Heart left ventricle (tissue), 13 donors: ENCODE data around the gene BATF.

Source experiments
- CTCF ChIP-seq, 12 donors: fragments of 200-600 bp; sonication (generic) in 4 of 12; IDR thresholded peaks; one replicate each; pipeline versions ENCODE4 v1.5.0 to v1.8.0; 2018 to 2022; ENCODE audit warnings: antibody characterized with exemption in 12 of 12, mild to moderate bottlenecking in 5 of 12
- POLR2A ChIP-seq, 2 donors: fragments of 450-650 bp; IDR thresholded peaks; one replicate each; pipeline ENCODE4 v1.6.1; 2017; ENCODE audit warnings: antibody characterized with exemption in 2 of 2, mild to moderate bottlenecking in 2 of 2, moderate library complexity in 2 of 2
- donor health status: ischemic (EF 13 %, LVEDD 7.1; RV severe dilation, severe dysfunction).
- donor health status: DM: no; HTN: yes; CAD: no.
- donor health status: DM: no; HTN: no; CAD: no.
- donor health status: ischemic (EF 25% LVEDD 6.9; RV normal size, moderate dysfunction).
- donor health status: ischemic (EF 25% LVEDD 5.7; RV mildly dilated, moderate dysfunction).
- donor health status: ischemic (EF 35%, LVEDD 5.7; RV mildly dilated, moderate dysfunction).
- donor health status: nonischemic (EF 11% LVEDD 7.7; RV severe dilation, severe dysfunction).
- donor health status: DM: yes; HTN: yes; CAD: no.
- donor health status: PGD.
- donor health status: ischemic (EF 29% LVEDD 5.4; RV normal size, mild dysfunction).
- donor health status: nonischemic (EF 23%, LVEDD 6.1; RV moderate dilation, normal function).

GRCh38 chr14:75559451-75560222, 37.4 kb downstream of the BATF start:
- TF ChIP-seq CTCF (IDR thresholded peaks at IDR 0.05): no peak
- no peak for TF ChIP-seq POLR2A (IDR thresholded peaks at IDR 0.05)
